Measurements from ENCODE around the gene KIAA0232. TPM values are rescaled to one million over a fixed set of nuclear protein-coding genes. Genes with fewer than 3 reads are reported as not detected.

The KIAA0232 gene
- total and polyA plus RNA-seq, 9 of the 15 experiments (the other 6 are each of a cell fraction or from before 2014, with no cell fraction given), result 3.5 to 17.4 (median 13.0) TPM

DNA sequence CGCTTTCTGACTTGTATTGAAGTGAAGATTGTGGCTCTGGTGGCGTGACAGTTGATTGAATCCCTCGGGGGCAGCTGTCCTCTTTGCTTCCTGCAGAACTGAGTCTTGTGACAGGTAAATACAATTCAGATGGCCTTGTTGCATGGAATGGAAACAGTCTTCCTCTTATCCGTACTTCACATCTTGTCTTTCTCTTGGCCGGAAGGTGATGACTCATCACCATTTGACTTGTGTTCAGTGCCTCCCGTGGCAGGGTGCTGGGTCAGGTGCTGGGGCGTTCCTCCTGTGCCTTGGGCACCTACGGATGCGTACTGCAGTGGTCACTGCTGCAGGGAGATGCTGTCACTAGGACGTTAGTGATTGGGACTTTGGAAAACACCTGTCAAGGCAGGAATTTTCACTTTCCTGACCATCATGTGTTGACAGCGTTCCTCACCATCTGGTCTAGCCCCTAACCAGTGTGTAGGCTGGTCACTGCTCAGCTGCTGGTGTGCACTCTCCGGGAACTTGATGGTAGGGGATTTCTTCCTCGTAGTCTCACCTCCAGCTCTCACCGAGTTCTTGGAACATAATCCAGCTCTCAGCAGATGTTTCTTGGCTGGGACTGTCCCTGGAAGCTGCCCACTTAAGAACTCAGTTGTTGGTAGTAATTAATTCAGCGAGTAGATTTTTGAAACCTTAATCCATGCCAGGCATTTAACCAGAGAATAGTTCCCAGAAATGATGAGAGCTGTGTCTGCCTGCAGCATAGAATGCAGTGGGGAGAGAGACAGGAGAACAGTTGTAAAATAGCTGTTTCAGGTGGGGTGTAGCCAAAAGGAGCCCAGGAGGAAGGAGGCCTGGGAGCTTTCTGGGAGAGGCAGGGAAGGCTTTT lies 134.3 kb downstream of the KIAA0232 start (continued):
- TF ChIP-seq MNT (conservative IDR thresholded peaks at IDR 0.05) (no peak), FOXK1 (CRISPR knock-in tag; IDR thresholded peaks at IDR 0.05; ENCODE audit: borderline replicate concordance) (no peak; the same call in 1 of the 2 replicates), PCBP1 (IDR thresholded peaks at IDR 0.05; ENCODE audit: low read depth, low read length, poor library complexity, severe bottlenecking) (no peak), ESRRB (CRISPR knock-in tag; IDR thresholded peaks at IDR 0.05; ENCODE audit: borderline replicate concordance) (no peak), ZNF282 (CRISPR knock-in tag; IDR thresholded peaks at IDR 0.05) (no peak), ZZZ3 (IDR thresholded peaks at IDR 0.05) (no peak), HLTF (IDR thresholded peaks at IDR 0.05) (0 out of 2 replicates have a peak, but pooled peaks have one; percentile 63), CEBPB (tag; IDR thresholded peaks at IDR 0.05) (no peak), HNRNPUL1 (IDR thresholded peaks at IDR 0.05; ENCODE audit: low read length) (no peak), SMARCA5 (IDR thresholded peaks at IDR 0.05) (no peak; the same call in 1 of the 2 replicates), ZSCAN32 (CRISPR knock-in tag; IDR thresholded peaks at IDR 0.05) (no peak), HNRNPH1 (optimal IDR thresholded peaks at IDR 0.05; ENCODE audit: low read depth, low read length) (no peak)
- TF ChIP-seq, protein P1, sequence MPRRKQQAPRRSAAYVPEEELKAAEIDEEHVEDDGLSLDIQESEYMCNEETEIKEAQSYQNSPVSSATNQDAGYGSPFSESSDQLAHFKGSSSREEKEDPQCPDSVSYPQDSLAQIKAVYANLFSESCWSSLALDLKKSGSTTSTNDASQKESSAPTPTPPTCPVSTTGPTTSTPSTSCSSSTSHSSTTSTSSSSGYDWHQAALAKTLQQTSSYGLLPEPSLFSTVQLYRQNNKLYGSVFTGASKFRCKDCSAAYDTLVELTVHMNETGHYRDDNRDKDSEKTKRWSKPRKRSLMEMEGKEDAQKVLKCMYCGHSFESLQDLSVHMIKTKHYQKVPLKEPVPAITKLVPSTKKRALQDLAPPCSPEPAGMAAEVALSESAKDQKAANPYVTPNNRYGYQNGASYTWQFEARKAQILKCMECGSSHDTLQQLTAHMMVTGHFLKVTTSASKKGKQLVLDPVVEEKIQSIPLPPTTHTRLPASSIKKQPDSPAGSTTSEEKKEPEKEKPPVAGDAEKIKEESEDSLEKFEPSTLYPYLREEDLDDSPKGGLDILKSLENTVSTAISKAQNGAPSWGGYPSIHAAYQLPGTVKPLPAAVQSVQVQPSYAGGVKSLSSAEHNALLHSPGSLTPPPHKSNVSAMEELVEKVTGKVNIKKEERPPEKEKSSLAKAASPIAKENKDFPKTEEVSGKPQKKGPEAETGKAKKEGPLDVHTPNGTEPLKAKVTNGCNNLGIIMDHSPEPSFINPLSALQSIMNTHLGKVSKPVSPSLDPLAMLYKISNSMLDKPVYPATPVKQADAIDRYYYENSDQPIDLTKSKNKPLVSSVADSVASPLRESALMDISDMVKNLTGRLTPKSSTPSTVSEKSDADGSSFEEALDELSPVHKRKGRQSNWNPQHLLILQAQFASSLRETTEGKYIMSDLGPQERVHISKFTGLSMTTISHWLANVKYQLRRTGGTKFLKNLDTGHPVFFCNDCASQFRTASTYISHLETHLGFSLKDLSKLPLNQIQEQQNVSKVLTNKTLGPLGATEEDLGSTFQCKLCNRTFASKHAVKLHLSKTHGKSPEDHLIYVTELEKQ (CRISPR knock-in tag; IDR thresholded peaks at IDR 0.05), result no peak
- TF ChIP-seq, protein P2, sequence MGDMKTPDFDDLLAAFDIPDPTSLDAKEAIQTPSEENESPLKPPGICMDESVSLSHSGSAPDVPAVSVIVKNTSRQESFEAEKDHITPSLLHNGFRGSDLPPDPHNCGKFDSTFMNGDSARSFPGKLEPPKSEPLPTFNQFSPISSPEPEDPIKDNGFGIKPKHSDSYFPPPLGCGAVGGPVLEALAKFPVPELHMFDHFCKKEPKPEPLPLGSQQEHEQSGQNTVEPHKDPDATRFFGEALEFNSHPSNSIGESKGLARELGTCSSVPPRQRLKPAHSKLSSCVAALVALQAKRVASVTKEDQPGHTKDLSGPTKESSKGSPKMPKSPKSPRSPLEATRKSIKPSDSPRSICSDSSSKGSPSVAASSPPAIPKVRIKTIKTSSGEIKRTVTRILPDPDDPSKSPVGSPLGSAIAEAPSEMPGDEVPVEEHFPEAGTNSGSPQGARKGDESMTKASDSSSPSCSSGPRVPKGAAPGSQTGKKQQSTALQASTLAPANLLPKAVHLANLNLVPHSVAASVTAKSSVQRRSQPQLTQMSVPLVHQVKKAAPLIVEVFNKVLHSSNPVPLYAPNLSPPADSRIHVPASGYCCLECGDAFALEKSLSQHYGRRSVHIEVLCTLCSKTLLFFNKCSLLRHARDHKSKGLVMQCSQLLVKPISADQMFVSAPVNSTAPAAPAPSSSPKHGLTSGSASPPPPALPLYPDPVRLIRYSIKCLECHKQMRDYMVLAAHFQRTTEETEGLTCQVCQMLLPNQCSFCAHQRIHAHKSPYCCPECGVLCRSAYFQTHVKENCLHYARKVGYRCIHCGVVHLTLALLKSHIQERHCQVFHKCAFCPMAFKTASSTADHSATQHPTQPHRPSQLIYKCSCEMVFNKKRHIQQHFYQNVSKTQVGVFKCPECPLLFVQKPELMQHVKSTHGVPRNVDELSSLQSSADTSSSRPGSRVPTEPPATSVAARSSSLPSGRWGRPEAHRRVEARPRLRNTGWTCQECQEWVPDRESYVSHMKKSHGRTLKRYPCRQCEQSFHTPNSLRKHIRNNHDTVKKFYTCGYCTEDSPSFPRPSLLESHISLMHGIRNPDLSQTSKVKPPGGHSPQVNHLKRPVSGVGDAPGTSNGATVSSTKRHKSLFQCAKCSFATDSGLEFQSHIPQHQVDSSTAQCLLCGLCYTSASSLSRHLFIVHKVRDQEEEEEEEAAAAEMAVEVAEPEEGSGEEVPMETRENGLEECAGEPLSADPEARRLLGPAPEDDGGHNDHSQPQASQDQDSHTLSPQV (IDR thresholded peaks at IDR 0.05), result no peak
- TF ChIP-seq, protein P3, sequence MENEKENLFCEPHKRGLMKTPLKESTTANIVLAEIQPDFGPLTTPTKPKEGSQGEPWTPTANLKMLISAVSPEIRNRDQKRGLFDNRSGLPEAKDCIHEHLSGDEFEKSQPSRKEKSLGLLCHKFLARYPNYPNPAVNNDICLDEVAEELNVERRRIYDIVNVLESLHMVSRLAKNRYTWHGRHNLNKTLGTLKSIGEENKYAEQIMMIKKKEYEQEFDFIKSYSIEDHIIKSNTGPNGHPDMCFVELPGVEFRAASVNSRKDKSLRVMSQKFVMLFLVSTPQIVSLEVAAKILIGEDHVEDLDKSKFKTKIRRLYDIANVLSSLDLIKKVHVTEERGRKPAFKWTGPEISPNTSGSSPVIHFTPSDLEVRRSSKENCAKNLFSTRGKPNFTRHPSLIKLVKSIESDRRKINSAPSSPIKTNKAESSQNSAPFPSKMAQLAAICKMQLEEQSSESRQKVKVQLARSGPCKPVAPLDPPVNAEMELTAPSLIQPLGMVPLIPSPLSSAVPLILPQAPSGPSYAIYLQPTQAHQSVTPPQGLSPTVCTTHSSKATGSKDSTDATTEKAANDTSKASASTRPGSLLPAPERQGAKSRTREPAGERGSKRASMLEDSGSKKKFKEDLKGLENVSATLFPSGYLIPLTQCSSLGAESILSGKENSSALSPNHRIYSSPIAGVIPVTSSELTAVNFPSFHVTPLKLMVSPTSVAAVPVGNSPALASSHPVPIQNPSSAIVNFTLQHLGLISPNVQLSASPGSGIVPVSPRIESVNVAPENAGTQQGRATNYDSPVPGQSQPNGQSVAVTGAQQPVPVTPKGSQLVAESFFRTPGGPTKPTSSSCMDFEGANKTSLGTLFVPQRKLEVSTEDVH (IDR thresholded peaks at IDR 0.05; ENCODE audit: low read depth, partially characterized antibody), result peak; percentile 66

Data from K562 (cell line).